ENCODE results near the gene SLC24A3.

SLC24A3 gene

DNA sequence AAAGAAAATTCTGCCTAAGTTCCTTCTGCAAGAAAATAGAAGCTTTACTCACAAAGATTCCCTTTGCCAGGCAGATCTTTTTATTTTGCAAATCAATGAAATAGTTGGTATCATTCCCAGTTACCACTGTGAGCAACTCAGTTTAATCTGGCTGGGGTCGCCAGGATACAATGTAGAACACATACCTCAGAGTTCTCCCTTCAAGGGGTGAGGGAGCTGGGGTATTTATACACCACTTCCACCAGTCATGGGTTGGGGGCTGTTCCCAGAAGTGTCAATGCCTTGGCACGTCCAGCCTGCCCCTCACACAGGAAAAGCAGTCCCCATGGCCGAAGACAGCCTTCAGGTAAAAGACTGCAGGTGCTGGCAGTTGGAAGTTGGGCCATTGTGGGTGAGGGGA, 86.2 kb downstream of the SLC24A3 start:
- Histone ChIP-seq H3K9ac (ENCODE audit: low read length) (no peak overlapping the region), H3K4me1 (ENCODE audit: control insufficient read depth in 1 of 2, insufficient read depth in 2 of 2, low read length in 2 of 2) (no peaks in the 10 kb centered on the region), H3K14ac (ENCODE audit: low read length) (no peak overlapping the region), H3K18ac (ENCODE audit: low read length) (no peak overlapping the region), H3K4ac (ENCODE audit: low read depth, low read length) (no peak overlapping the region), H3K79me1 (ENCODE audit: low read length) (no peaks in the 10 kb centered on the region), H2BK120ac (ENCODE audit: insufficient read depth, low read length, poor library complexity) (no peak overlapping the region), H4K91ac (ENCODE audit: low read depth, low read length) (no peak overlapping the region), H3K23ac (ENCODE audit: low read length) (no peak overlapping the region), H3K27me3 (ENCODE audit: insufficient read depth, low read length) (no peaks in the 10 kb centered on the region), H3K9me3 (ENCODE audit: insufficient read depth, low read depth, low read length) (peaks cover 2% of the 10 kb centered on the region), H4K12ac (ENCODE audit: low read depth, low read length) (no peak overlapping the region), H3K79me2 (ENCODE audit: control insufficient read depth, insufficient read depth, low read length, poor library complexity) (no peaks in the 10 kb centered on the region), H2AFZ (ENCODE audit: insufficient read depth, low read length, poor library complexity) (no peak overlapping the region), H3K36me3 (ENCODE audit: control insufficient read depth in 1 of 2, insufficient read depth in 2 of 2, low read length in 2 of 2) (no peaks in the 10 kb centered on the region), H3K4me2 (ENCODE audit: low read length) (no peak overlapping the region), H4K8ac (ENCODE audit: low read depth, low read length) (no peak overlapping the region), H3K4me3 (ENCODE audit: low read depth, low read length) (no peak overlapping the region), H2BK5ac (ENCODE audit: low read depth, low read length, poor library complexity) (no peak overlapping the region), H2BK12ac (ENCODE audit: low read length) (no peak overlapping the region), H2AK5ac (ENCODE audit: low read length) (no peak overlapping the region), H3K27ac (ENCODE audit: low read depth, low read length) (no peak overlapping the region)
- WGBS (ENCODE audit: extremely low coverage, insufficient coverage, insufficient read length): no CpG with 5 or more reads among the region's 3 CpGs
- DNase-seq: no peak

DNA sequence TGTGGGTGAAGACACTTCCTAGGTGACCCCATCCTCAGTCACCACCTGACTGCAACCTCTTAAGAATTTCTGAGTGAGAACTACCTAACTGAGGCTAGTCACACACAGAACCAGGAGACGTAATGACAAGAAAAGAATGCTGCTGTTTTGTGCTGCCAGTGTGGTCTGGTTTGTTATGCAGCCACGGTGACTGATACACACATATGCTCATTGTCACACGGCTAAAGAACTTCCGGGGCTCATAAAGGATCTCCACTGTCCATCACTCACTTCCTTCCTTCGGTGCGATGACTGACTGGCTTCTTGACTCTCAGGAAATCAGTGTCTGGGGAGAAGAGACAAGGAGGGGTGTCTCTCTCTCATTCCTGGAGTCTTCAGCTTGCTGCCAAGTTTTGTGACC, 88.0 kb downstream of the SLC24A3 start:
- Histone ChIP-seq H2AK5ac (ENCODE audit: low read length) (no peak overlapping the region), H2BK5ac (ENCODE audit: low read depth, low read length, poor library complexity) (no peak overlapping the region), H3K4ac (ENCODE audit: low read depth, low read length) (no peak overlapping the region), H3K79me2 (ENCODE audit: control insufficient read depth, insufficient read depth, low read length, poor library complexity) (no peaks in the 10 kb centered on the region), H4K12ac (ENCODE audit: low read depth, low read length) (no peak overlapping the region), H3K4me1 (ENCODE audit: control insufficient read depth in 1 of 2, insufficient read depth in 2 of 2, low read length in 2 of 2) (no peaks in the 10 kb centered on the region), H3K18ac (ENCODE audit: low read length) (no peak overlapping the region), H4K91ac (ENCODE audit: low read depth, low read length) (no peak overlapping the region), H3K23ac (ENCODE audit: low read length) (no peak overlapping the region), H3K36me3 (ENCODE audit: control insufficient read depth in 1 of 2, insufficient read depth in 2 of 2, low read length in 2 of 2) (no peaks in the 10 kb centered on the region), H3K79me1 (ENCODE audit: low read length) (no peaks in the 10 kb centered on the region), H3K14ac (ENCODE audit: low read length) (no peak overlapping the region), H3K4me2 (ENCODE audit: low read length) (no peak overlapping the region), H4K8ac (ENCODE audit: low read depth, low read length) (no peak overlapping the region), H2BK12ac (ENCODE audit: low read length) (no peak overlapping the region), H3K27ac (ENCODE audit: low read depth, low read length) (no peak overlapping the region), H3K27me3 (ENCODE audit: insufficient read depth, low read length) (no peaks in the 10 kb centered on the region), H2BK120ac (ENCODE audit: insufficient read depth, low read length, poor library complexity) (no peak overlapping the region), H3K9me3 (ENCODE audit: insufficient read depth, low read depth, low read length) (peaks cover 2% of the 10 kb centered on the region), H2AFZ (ENCODE audit: insufficient read depth, low read length, poor library complexity) (no peak overlapping the region), H3K4me3 (ENCODE audit: low read depth, low read length) (no peak overlapping the region), H3K9ac (ENCODE audit: low read length) (no peak overlapping the region)
- WGBS (ENCODE audit: extremely low coverage, insufficient coverage, insufficient read length): no CpG with 5 or more reads among the region's 6 CpGs
- no peak for DNase-seq

DNA sequence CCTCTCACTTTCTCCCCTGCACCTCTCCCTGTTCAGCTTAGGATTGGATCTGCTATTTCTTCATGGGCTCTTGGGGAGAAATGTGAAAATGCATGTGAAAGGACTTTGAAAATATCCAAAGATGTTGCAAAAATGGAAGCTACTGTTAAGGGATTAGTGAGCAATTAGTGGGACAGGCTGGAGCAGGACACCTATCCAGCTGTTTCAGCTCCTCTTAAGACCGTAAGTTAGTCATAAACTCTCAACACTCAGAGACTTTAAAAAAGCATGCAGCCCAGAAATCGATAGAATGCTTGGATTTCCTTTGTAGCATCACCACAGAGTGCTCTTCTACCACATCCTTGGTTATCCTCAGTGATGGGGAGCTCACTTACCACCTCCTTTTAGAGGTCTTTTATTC, 88.7 kb downstream of the SLC24A3 start:
- H3K27me3 ChIP-seq (ENCODE audit: insufficient read depth, low read length): no peaks in the 10 kb centered on the region
- H3K4me1 ChIP-seq (ENCODE audit: control insufficient read depth in 1 of 2, insufficient read depth in 2 of 2, low read length in 2 of 2): no peaks in the 10 kb centered on the region
- no peak overlapping the region for H3K23ac ChIP-seq (ENCODE audit: low read length)
- no peak overlapping the region for H3K27ac ChIP-seq (ENCODE audit: low read depth, low read length)
- no peak for DNase-seq
- no peak overlapping the region for H2BK12ac ChIP-seq (ENCODE audit: low read length)
- no peak overlapping the region for H4K12ac ChIP-seq (ENCODE audit: low read depth, low read length)
- H4K8ac ChIP-seq (ENCODE audit: low read depth, low read length): no peak overlapping the region
- H2BK120ac ChIP-seq (ENCODE audit: insufficient read depth, low read length, poor library complexity): no peak overlapping the region
- no peak overlapping the region for H3K9ac ChIP-seq (ENCODE audit: low read length)
- no peak overlapping the region for H3K18ac ChIP-seq (ENCODE audit: low read length)
- H3K14ac ChIP-seq (ENCODE audit: low read length): no peak overlapping the region
- no peak overlapping the region for H4K91ac ChIP-seq (ENCODE audit: low read depth, low read length)
- H2AK5ac ChIP-seq (ENCODE audit: low read length): no peak overlapping the region
- no peaks in the 10 kb centered on the region for H3K79me1 ChIP-seq (ENCODE audit: low read length)
- peaks cover 2% of the 10 kb centered on the region for H3K9me3 ChIP-seq (ENCODE audit: insufficient read depth, low read depth, low read length)
- no peak overlapping the region for H3K4ac ChIP-seq (ENCODE audit: low read depth, low read length)
- no peak overlapping the region for H2AFZ ChIP-seq (ENCODE audit: insufficient read depth, low read length, poor library complexity)
- H3K36me3 ChIP-seq (ENCODE audit: control insufficient read depth in 1 of 2, insufficient read depth in 2 of 2, low read length in 2 of 2): no peaks in the 10 kb centered on the region
- no peak overlapping the region for H3K4me3 ChIP-seq (ENCODE audit: low read depth, low read length)
- H3K79me2 ChIP-seq (ENCODE audit: control insufficient read depth, insufficient read depth, low read length, poor library complexity): no peaks in the 10 kb centered on the region
- no peak overlapping the region for H3K4me2 ChIP-seq (ENCODE audit: low read length)
- no peak overlapping the region for H2BK5ac ChIP-seq (ENCODE audit: low read depth, low read length, poor library complexity)
- WGBS (ENCODE audit: extremely low coverage, insufficient coverage, insufficient read length): no CpG with 5 or more reads among the region's 2 CpGs

DNA sequence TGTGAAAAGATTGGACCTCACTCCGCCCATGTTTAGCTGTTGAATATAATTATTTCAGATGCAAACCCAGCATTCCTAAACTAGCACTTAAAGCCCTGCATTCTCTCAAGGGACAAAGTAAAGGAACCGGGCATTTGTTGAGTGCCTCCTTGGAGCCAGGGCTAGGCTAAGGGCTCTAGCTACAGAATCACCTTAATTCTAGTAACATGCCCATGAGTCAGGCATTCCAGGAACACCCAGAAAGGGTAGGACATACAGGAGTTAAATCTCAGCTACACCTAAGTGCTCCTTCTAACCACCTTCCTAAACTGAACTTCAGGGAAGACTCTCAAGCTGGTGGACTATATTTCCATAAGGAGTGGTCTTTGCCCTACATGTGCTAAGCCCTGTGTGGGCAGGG, 89.4 kb downstream of the SLC24A3 start:
- Histone ChIP-seq H2BK5ac (ENCODE audit: low read depth, low read length, poor library complexity) (no peak overlapping the region), H3K79me1 (ENCODE audit: low read length) (no peaks in the 10 kb centered on the region), H2AK5ac (ENCODE audit: low read length) (no peak overlapping the region), H3K79me2 (ENCODE audit: control insufficient read depth, insufficient read depth, low read length, poor library complexity) (no peaks in the 10 kb centered on the region), H2AFZ (ENCODE audit: insufficient read depth, low read length, poor library complexity) (no peak overlapping the region), H3K18ac (ENCODE audit: low read length) (no peak overlapping the region), H4K12ac (ENCODE audit: low read depth, low read length) (no peak overlapping the region), H2BK120ac (ENCODE audit: insufficient read depth, low read length, poor library complexity) (no peak overlapping the region), H2BK12ac (ENCODE audit: low read length) (no peak overlapping the region), H3K27ac (ENCODE audit: low read depth, low read length) (no peak overlapping the region), H3K4me2 (ENCODE audit: low read length) (no peak overlapping the region), H3K9me3 (ENCODE audit: insufficient read depth, low read depth, low read length) (peaks cover 2% of the 10 kb centered on the region), H3K14ac (ENCODE audit: low read length) (no peak overlapping the region), H3K4ac (ENCODE audit: low read depth, low read length) (no peak overlapping the region), H4K8ac (ENCODE audit: low read depth, low read length) (no peak overlapping the region), H3K9ac (ENCODE audit: low read length) (no peak overlapping the region), H3K23ac (ENCODE audit: low read length) (no peak overlapping the region), H4K91ac (ENCODE audit: low read depth, low read length) (no peak overlapping the region), H3K4me3 (ENCODE audit: low read depth, low read length) (no peak overlapping the region), H3K36me3 (ENCODE audit: control insufficient read depth in 1 of 2, insufficient read depth in 2 of 2, low read length in 2 of 2) (no peaks in the 10 kb centered on the region), H3K27me3 (ENCODE audit: insufficient read depth, low read length) (no peaks in the 10 kb centered on the region), H3K4me1 (ENCODE audit: control insufficient read depth in 1 of 2, insufficient read depth in 2 of 2, low read length in 2 of 2) (no peaks in the 10 kb centered on the region)
- no CpG with 5 or more reads among the region's 2 CpGs for WGBS (ENCODE audit: extremely low coverage, insufficient coverage, insufficient read length)
- no peak for DNase-seq
